Measurements from ENCODE around the gene USP32. TPM values are rescaled to one million over a fixed set of nuclear protein-coding genes. Genes with fewer than 3 reads are reported as not detected.
A peak's percentile ranks its signal among the peaks of the same experiment; 100 is the strongest.
"Not testable (repeated sequence)": the region's sequence is repeated elsewhere in the genome, so short reads cannot be mapped to it uniquely, and the experiment has no call there.

The USP32 gene
- total RNA-seq, 1 donor from 2014 or later: 53.6 TPM

DNA sequence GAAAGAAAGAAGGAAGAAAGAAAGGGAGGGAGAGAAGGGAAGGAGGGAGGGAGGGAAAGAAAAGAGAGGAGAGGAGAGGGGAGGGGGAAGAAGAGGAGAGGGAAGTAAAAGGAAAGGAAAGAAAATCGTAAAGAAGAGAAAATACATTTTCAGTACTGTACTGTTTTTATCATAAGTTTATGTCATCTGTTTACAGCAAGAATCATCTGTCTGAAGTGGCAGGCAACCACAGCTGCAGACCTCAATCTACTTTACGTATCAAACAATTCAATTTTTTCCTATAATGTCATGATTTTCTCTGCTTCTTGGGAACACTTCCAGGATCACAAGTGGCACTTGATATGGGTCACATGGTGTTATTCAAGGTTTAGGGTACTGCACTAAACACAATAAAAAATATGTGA is 58.3 kb downstream of the USP32 start:
- no peak for DNase-seq (ENCODE audit: extremely low spot score, unreplicated experiment)
- H3K4me3 Mint-ChIP-seq (ENCODE audit: unreplicated experiment): no peak overlapping the region
- peak overlapping the region; percentile 10 for H3K27ac Mint-ChIP-seq (ENCODE audit: unreplicated experiment)
- H3K27me3 Mint-ChIP-seq (ENCODE audit: unreplicated experiment): no peaks in the 10 kb centered on the region
- H3K4me1 Mint-ChIP-seq (ENCODE audit: unreplicated experiment): peaks cover 17% of the 10 kb centered on the region
- TF ChIP-seq, protein P1, sequence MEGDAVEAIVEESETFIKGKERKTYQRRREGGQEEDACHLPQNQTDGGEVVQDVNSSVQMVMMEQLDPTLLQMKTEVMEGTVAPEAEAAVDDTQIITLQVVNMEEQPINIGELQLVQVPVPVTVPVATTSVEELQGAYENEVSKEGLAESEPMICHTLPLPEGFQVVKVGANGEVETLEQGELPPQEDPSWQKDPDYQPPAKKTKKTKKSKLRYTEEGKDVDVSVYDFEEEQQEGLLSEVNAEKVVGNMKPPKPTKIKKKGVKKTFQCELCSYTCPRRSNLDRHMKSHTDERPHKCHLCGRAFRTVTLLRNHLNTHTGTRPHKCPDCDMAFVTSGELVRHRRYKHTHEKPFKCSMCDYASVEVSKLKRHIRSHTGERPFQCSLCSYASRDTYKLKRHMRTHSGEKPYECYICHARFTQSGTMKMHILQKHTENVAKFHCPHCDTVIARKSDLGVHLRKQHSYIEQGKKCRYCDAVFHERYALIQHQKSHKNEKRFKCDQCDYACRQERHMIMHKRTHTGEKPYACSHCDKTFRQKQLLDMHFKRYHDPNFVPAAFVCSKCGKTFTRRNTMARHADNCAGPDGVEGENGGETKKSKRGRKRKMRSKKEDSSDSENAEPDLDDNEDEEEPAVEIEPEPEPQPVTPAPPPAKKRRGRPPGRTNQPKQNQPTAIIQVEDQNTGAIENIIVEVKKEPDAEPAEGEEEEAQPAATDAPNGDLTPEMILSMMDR (IDR thresholded peaks at IDR 0.05): no peak
- peaks cover 12% of the 10 kb centered on the region for H3K36me3 Mint-ChIP-seq (ENCODE audit: unreplicated experiment)
- H3K9me3 Mint-ChIP-seq (ENCODE audit: unreplicated experiment): no peaks in the 10 kb centered on the region

- Mint-ChIP-seq H3K27ac (ENCODE audit: unreplicated experiment) (peak overlapping the region; percentile 15), H3K4me1 (ENCODE audit: unreplicated experiment) (peaks cover 17% of the 10 kb centered on the region)
- H3K4me3 Mint-ChIP-seq (ENCODE audit: unreplicated experiment): not testable (repeated sequence)
Measured at GRCh38 chr17:60333072-60333471, 58.9 kb downstream of the USP32 start.

GRCh38 chr17:60332574-60332973 is 59.4 kb downstream of the USP32 start:
- TF ChIP-seq, protein P1 (IDR thresholded peaks at IDR 0.05): no peak
- Mint-ChIP-seq H3K27ac (ENCODE audit: unreplicated experiment) (peak overlapping the region; percentile 28), H3K4me3 (ENCODE audit: unreplicated experiment) (no peak overlapping the region), H3K9me3 (ENCODE audit: unreplicated experiment) (no peaks in the 10 kb centered on the region), H3K27me3 (ENCODE audit: unreplicated experiment) (no peaks in the 10 kb centered on the region), H3K4me1 (ENCODE audit: unreplicated experiment) (peaks cover 17% of the 10 kb centered on the region), H3K36me3 (ENCODE audit: unreplicated experiment) (peaks cover 9% of the 10 kb centered on the region)
- DNase-seq (ENCODE audit: extremely low spot score, unreplicated experiment): no peak

More at GRCh38 chr17:60333072-60333471, 58.9 kb downstream of the USP32 start:
- not testable (repeated sequence) for DNase-seq (ENCODE audit: extremely low spot score, unreplicated experiment); H3K9me3 Mint-ChIP-seq (ENCODE audit: unreplicated experiment); H3K27me3 Mint-ChIP-seq (ENCODE audit: unreplicated experiment)
- H3K36me3 Mint-ChIP-seq (ENCODE audit: unreplicated experiment): peaks cover 12% of the 10 kb centered on the region

- no peaks in the 10 kb centered on the region for H3K27me3 Mint-ChIP-seq (ENCODE audit: unreplicated experiment)
- H3K27ac Mint-ChIP-seq (ENCODE audit: unreplicated experiment): no peak overlapping the region
- peaks cover 25% of the 10 kb centered on the region for H3K4me1 Mint-ChIP-seq (ENCODE audit: unreplicated experiment)
- H3K4me3 Mint-ChIP-seq (ENCODE audit: unreplicated experiment): no peak overlapping the region
- peaks cover 9% of the 10 kb centered on the region for H3K36me3 Mint-ChIP-seq (ENCODE audit: unreplicated experiment)
- TF ChIP-seq, protein P1 (IDR thresholded peaks at IDR 0.05): no peak
- no peaks in the 10 kb centered on the region for H3K9me3 Mint-ChIP-seq (ENCODE audit: unreplicated experiment)
- DNase-seq (ENCODE audit: extremely low spot score, unreplicated experiment): no peak
Measured at GRCh38 chr17:60330731-60331130, 61.2 kb downstream of the USP32 start.

DNA sequence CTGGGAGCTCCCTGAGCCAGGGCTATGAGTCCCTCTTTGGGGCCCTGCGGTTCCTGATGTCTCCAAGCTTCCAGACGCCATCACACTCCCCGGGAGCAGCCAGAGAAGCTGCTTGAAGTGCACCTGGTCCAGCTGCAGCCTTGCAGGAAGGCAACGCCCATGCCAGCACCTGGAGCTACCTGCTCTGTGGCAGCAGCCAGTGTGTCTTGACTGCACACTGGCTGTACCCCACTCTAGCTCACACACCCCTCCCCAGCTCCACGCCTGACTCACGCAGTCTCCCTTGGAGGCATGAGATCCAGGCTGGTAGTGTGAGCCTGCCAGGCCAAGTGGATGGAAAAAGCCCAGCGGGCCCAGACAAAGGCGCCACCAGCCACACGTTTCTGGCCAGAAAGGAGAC is 63.3 kb downstream of the USP32 start:
- H3K9me3 Mint-ChIP-seq (ENCODE audit: unreplicated experiment): no peaks in the 10 kb centered on the region
- no peak for DNase-seq (ENCODE audit: extremely low spot score, unreplicated experiment)
- no peak overlapping the region for H3K27ac Mint-ChIP-seq (ENCODE audit: unreplicated experiment)
- H3K4me1 Mint-ChIP-seq (ENCODE audit: unreplicated experiment): peaks cover 23% of the 10 kb centered on the region
- H3K4me3 Mint-ChIP-seq (ENCODE audit: unreplicated experiment): no peak overlapping the region
- TF ChIP-seq, protein P1 (IDR thresholded peaks at IDR 0.05): no peak
- H3K27me3 Mint-ChIP-seq (ENCODE audit: unreplicated experiment): no peaks in the 10 kb centered on the region
- H3K36me3 Mint-ChIP-seq (ENCODE audit: unreplicated experiment): peaks cover 11% of the 10 kb centered on the region

DNA sequence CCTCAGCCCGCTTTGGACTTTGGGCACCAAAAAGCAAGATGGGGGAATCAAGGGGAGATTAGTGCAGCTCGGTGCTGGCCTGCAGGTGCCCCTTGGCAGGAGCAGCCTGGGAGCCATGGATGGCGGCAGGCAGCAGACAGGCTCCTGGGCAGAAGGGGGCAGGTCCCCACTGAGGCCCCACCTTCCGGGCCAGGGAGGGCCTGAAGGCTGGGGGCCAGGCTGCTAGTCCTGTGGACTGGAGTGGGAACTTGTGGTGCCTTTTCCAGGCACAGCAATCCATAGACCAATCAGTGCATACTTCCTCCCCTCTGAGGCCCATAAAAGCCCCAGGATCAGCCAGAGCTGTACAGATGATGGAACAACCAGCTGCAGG is 64.0 kb downstream of the USP32 start:
- peaks cover 17% of the 10 kb centered on the region for H3K4me1 Mint-ChIP-seq (ENCODE audit: unreplicated experiment)
- no peaks in the 10 kb centered on the region for H3K9me3 Mint-ChIP-seq (ENCODE audit: unreplicated experiment)
- TF ChIP-seq, protein P1 (IDR thresholded peaks at IDR 0.05): no peak
- no peaks in the 10 kb centered on the region for H3K27me3 Mint-ChIP-seq (ENCODE audit: unreplicated experiment)
- H3K27ac Mint-ChIP-seq (ENCODE audit: unreplicated experiment): no peak overlapping the region
- no peak for DNase-seq (ENCODE audit: extremely low spot score, unreplicated experiment)
- H3K36me3 Mint-ChIP-seq (ENCODE audit: unreplicated experiment): peaks cover 13% of the 10 kb centered on the region
- H3K4me3 Mint-ChIP-seq (ENCODE audit: unreplicated experiment): no peak overlapping the region

Measured in osteocyte (in vitro differentiated cells).